Stimulated activated CD4-positive, alpha-beta T cell treated with anti-CD3 and anti-CD28 coated beads, TNF-alpha, amount 100 ng/mL, for 24 hours (primary cell): ENCODE measurements around the gene CCDC177.

Experiments used
- DNase-seq, 3 experiments: peaks; one replicate each; pipeline ENCODE4 v3.0.0-alpha.2; 2020; ENCODE audit warnings: low read depth in 3 of 3

The CCDC177 gene

DNA sequence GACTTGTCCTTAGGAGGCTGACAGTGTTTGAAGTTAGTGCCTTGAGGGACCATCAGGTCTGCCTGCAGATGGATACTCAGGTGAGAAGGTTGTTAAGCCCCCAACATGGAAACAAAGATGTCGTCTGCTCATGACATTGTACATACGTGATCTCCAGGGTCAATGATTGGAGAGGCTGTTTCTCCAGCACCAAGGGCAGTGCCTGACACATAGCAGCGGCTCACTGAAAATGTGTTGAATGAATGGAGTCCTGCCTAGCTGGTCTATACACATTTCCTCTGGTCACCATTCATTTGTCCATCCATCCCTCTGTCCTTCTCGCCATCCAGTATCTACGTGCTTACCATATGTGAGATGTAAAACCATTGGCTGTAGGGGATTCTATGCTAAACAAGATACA, 7.1 kb downstream of the CCDC177 start:
- no peak for DNase-seq

DNA sequence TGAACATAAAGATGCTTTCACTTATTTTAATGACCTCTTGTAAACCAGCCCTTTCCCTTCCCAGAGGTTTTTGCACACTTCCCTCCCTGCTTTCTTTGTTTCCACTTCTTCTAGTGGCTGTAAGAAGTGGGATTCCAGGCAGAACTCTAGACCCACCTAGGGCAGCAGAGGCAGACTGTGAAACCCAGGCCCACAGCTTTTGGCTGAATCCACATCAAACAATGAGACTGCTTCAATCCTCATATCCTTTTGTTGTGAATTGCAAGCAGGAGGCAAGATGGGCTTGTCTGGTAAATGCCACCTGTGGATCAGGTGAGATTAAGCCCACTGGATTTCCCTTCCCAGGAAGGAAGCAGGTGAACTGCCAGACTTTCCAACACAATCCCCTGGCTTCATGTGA, 12.8 kb downstream of the CCDC177 start:
- DNase-seq: no peak

DNA sequence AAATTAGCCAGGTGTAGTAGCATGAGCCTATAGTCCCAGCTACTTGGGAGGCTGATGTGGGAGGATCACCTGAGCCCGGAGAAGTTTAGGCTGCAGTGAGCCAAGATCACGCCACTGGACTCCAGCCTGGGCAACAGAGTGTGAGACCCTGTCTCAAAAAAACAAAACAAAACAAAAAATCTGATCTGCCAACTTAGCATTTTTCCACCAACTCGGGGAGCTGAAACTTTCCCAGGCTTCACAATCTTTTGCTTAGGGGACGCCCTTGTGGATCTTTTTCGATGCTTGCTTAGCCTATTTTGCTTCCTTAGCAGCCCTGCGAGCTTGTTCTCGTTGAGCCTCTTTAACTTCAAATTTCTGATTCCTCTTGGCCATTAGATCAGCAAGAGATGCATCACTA, 13.8 kb downstream of the CCDC177 start:
- DNase-seq: no peak

DNA sequence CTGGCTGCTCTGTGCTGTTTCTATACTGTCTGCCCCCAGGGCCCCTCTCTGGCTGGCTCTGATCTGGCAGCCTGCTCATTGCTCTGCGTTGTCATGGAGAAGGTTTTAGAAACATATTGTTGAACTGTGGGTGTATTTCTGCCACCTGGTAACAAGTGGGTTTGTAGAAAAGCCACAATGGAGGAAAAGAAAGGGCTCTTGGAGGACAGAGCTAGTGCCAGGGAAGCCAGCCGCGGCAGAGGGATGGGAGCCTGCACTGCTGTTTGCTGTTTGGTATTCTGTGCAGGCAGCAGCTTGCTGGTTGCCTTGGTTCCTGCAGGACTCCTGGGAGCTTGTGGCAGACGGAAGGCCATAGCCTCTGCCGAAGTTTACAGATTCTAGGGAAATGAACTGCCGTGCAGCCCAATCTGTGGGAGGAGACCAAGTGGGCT, 15.1 kb downstream of the CCDC177 start:
- no peak for DNase-seq

DNA sequence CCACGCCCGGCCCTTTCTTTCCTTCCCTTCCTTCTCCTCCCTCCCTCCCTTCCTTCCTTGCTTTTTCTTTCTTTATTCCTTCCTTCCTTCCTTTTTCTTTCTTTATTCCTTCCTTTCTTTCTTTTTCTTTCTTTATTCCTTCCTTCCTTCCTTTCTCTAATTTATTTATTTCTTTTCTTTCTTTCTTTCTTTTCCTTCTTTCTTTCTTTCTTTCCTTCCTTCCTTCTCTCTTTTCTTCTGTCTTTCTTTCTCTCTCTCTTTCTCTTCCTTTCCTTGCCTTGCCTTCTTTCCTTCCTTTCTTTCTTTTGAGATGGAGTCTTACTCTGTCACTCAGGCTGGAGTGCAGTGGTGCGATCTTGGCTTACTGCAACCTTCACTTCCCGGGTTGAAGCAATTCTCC, 15.9 kb downstream of the CCDC177 start:
- no peak for DNase-seq

DNA sequence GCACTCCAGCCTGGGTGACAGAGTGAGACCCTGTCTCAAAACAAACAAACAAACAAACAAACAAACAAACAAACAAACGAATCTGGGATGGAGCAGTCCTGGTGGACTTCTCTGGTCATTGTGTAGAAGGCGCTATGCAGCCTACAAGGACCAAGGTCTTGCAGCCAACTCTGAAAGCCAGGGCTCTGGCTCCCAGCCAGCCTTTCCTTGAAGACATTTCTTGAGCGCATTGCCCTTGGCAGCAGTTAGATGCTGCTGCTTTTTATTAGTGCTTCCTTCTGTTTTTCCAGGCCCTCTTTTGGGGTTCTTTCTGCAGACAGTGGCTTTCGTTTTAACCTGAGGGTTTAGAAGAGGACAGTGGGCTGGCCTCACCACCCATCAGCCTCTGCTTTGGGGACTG, 20.2 kb downstream of the CCDC177 start:
- DNase-seq: no peak

DNA sequence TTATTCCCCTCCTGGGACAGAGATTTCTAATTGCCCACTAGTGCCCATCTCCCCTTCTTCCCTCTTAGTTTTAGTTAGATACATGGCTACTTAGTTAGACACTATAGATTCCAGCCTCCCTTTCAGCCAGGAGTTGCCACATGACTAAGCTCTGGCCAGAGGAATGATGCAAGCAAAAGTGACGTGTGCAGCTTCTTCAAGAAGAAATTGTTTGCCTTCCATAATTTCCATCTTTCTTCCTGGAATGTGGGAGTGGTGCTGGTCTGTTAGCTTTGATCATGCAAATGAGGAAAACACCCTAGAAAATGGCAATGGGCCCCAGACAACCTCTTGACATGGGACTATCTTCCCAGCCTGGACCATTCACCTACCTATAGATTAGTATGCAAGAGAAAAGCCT, 21.4 kb downstream of the CCDC177 start:
- DNase-seq: no peak

DNA sequence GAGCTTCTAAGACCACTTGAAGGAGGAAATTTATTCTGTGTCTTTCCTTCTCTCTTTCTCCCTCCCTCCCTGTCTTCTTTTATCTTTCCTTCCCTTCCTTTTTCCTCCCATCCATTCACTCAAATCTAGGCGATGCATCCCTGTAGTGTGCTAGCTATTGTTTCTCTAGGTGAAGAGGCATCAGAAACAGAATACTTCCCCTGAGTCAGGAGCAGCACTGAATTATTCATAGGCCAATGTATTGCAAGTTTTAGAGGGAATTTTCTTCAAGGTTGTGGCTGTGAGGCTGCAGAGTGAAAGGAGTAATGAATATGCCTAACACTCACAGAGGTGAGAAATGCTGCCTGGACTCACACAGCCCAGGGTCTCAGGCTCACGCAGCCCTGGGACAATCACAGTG, 23.2 kb downstream of the CCDC177 start:
- DNase-seq: no peak

DNA sequence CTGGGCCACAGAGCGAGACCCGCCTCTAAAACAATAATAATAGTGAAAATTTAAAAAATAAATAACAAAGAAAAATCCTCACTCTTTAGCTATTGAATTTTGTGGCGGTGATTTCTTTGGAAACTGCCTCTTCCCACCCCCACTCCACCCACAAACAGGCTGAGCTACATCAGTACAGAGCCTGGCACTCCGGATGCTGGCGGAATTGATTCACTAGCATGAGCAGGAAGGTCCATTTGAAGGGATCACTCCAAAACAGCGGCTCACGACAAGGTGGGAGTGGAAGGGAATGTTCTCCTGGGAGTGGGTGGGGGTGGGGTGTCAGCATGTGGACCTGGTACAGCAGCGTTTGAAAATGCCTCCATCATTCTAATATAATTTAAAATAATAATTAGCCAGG, 26.1 kb downstream of the CCDC177 start:
- no peak for DNase-seq

DNA sequence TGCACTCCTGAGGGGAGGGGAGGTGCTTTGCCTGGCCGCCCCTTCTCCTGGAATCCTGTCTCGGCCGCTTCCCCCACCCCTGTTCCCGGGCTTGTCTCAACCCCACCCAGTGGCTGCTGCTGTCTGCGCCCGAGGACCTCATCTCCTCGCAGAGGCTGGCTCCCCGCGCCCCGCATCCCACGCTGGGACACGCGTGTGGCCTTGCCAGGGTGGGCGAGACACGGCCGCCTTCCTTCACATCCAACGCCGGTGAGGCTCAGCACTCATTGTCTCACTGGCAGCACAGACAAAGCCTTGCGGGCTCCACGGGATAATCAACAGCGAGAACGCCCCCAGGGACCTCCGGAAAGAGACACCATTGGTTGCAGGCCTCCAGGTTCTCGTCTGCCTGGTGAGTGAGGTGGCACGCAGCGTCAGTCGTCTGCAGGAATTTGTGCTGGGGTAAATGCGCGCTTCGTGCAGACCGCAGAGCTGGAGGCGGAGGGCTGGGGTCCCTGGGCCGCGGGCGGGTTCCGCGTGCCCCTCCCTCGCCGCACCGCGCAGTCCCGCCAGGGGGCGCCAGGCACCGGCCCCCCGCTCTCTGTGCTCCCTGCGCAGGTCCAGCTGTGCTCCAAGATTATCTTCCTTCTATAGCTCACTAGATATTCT, 26.8 kb downstream of the CCDC177 start:
- DNase-seq: peak in 1 of 3 experiments; percentile 31

DNA sequence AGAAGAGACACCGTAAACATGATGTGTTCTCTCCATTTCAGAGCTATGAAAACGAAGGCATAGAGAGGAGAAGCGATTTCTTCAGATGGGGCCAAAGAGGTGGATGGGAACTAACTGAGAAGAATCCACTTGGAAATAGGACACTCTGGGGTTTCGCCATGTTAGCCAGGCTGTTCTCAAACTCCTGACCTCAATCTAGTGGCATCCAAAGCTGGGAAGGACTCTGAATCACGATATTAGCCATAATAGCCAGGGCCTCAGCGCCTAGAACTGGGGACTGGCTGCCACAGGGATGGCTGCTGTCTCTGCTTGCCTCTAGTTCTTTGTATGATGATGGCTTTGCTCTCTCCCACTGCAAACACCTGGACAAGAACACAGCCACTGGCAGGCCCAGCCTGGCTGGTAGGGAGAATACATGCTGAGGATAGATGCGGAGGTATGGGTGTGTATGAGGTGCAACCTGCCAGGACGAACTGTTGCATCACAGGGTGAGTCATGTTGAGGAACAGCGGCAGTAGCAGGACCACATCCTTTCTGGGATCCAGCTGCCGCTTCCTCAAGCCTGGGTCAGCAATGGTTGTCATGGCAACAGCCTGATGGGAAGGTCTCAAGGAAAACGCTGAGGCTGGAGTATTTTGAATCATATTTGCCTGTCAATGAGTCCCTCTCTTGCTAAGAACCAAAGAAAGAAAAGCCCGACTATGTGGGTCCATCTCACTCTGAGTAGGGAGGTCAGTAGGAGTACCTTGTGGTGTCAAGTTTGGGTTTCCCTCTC, 31.1 kb downstream of the CCDC177 start:
- peak in 1 of 3 experiments; percentile 30 for DNase-seq

DNA sequence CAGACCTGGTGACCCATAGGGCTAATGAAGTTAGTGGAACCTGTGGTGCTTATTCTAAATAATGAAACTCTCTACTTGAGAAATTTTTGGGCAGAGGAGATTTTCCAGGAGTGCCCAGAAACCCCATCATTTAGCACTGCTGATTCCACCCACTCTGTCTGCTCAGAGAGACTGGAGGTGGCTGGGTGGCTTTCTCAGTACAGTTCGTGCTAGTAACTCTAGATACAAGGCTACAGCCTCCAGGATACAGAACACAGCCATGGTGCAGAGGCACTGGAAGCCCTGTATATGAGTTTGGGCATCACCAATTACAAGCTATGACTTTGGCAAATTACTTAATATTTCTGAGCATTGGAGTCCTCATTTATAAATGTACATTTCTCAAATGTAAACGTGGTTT, 32.4 kb downstream of the CCDC177 start:
- DNase-seq: no peak

DNA sequence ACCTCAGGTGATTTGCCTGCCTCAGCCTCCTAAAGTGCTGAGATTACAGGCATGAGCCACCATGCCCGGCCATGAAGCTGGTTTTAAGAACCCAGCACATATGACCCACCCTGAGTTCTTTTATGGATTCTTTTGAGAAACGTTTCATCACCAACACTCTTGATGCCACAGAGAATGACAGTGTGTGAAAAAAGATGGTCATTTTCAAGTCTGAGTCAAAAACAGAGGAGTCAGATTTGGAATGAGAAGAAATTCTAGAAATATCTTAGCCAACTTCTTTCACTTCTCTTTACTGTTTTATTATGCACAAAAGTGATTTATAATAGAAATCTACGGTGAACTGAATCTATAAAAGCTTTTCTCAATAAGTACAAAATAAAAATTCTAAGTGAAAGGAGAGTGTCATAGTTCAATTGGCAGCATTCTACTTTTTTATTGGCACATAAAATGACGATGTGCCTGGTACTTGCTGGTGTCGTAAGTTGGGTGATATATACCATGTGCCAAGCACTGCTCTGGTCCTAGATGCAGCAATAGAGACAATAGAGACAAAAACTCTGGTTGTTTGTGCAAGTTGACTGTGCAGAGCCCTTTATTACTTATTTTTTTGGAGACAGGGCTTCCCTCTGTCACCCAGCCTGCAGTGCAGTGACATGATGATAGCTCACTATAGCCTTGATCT, 33.9 kb downstream of the CCDC177 start:
- no peak for DNase-seq

DNA sequence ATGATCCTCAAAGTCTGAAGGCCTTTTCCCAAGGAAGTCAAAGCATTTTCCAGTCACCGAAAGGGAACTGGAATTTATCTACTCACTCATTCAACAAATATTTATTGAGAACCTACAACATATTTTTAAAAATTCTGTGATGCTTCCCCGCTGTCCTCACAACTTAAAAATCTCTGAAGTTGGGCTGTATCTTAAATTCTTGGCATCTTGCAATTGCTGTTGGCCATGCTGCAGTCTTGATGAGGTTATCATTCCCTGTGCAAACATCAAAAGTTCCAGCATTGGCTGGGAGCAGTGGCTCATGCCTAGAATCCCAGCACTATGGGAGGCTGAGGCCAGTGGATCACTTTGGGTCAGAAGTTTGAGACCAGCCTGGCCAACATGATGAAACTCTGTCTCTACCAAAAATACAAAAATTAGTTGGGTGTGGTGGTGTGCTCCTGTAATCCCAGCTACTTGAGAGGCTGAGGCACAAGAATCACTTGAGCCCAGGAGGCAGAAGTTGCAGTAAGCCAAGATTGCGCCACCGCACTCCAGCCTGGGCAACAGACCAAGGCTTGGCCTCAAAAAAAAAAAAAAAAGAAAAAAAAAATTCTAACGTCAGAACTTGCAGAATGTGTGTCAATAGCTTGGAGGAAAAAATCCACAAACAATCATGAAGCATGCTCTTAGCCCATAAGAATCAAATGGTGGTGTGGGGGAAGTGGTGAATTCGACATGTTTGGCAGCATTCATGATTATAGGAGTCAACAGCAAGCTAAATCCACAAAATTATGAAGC, 34.9 kb downstream of the CCDC177 start:
- no peak for DNase-seq

DNA sequence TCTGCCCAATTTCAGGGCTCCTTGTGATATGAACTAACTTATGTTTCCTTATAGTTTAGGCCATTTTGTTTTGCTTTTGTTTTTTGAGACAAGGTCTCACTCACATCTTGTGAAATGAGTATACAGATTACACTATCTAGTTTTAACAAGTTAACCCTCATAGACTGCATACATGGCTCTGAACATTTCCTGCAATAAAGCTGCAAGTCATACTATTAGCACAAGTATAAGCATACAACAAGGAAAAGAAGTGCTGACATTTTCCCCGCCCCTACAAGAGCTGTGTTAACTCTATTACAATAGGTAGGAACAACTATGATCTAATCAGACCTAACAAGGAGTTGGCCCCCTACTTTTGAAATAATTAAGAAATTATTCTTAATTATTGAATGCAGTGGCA, 35.9 kb downstream of the CCDC177 start:
- no peak for DNase-seq

DNA sequence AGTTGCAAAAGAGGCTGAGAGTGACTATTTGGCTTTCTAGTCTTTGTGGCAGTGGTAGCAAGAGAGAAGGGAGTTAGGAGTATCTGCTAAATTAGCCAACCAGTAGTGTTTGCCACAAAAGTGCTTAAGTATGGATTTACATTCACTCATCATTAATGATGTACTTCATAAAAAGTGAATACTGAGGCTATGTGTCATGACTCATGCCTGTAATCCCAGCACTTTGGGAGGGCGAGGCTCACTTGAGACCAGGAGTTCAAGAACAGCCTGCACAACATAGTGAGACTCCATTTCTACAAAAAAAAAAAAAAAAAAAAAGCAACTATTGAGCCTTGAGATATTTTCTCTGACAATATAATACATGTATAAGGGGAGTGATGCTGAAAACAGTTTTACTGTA, 36.8 kb downstream of the CCDC177 start:
- no peak for DNase-seq

DNA sequence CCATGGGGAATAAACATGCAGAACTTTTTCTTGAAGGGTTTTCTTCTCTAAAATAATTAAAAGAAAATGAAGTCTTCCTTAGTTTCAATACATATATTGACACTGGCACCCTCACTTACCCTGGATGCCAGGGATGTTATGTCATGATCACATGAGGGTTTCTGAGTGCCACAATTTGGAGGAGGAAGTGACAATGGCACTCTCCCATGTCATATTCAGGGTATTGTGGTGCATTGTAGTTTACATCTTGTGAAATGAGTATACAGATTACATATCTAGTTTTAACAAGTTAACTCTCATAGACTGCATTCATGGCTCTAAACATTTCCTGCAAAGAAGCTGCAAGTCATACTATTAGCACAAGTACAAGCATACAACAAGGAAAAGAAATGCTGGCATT, 37.7 kb downstream of the CCDC177 start:
- no peak for DNase-seq

DNA sequence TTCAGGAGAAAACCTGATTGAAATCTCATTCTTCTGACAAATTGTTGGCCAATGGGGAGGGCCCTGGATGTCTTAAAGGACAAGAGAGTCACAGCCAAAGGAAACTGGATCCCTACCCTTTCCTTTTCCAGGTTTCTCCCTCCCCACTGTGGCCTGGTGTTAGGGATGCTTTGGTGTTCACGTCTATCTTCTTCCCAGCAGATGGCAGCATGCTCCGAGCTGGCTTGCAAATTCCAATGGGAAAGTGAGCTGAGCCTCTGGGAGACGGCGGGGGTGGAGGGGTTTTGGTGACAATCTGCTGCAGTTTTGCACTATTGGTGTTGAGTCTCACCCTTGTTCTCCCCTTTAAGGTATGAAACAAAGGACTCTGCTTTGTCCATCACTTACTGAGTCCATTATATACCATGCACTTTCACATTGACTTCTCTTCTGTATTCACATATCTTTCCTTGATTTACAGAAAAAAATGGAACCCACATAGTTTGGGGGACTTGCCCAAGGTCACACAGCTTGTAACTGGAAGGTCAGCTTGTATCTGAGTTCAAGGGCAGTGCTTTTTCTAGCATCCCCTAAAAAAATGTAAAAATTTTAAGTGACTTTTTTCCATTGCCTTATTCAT, 39.3 kb downstream of the CCDC177 start:
- DNase-seq: no peak

DNA sequence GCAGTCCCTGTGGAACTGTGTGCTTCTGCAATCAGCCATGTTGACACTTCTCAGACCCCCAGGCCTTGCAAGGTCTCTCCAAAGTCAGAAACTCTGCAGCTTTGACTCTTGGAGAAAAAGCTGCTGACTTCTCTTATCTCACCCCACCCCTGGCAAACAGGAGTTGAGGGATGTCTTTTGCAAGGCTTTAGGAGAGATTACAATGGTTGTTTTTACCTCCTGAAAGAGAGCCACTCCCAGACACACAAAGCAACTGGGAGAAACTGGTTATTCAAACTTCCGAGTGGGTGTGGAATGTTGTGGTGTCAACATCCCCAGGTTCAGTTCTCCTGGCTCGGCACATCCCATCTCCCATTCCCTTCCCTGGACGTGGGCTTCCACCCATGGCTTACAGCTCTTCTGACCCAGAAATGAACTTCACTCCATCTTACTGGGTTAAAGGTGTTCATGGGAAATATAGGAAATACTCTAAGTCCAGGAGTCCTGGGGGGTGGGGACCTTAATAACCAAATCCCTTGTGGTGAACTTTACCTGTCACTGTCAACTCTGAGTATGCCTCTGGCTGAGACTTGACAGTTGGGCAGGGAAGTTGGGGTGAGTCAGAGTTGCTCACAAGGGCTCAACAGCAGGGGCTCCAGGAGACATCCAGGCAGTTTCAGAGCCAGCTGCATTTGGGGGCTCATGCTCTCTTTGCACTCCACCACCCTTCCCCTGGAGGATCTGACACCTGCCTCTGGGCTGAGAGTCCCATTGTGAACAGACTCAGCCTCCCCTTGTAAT, 41.9 kb downstream of the CCDC177 start:
- DNase-seq: no peak

DNA sequence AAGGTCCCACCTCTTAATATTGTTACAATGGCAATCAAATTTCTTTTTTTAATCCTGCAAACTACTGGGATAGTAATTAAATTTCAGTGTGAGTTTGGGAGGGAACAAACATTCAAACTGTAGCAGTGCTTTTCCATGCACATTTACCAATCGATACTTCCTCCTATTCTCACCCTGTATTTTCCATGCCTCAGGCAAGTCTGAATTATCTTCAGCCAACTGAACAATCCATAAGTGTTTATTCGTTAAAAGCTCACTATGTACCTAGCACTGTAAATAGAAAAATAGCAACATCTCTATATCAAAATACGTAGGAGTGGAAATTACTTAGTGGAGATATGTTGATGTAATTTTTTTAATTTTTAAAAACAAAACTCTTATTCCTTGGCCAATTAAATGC, 43.5 kb downstream of the CCDC177 start:
- DNase-seq: no peak

DNA sequence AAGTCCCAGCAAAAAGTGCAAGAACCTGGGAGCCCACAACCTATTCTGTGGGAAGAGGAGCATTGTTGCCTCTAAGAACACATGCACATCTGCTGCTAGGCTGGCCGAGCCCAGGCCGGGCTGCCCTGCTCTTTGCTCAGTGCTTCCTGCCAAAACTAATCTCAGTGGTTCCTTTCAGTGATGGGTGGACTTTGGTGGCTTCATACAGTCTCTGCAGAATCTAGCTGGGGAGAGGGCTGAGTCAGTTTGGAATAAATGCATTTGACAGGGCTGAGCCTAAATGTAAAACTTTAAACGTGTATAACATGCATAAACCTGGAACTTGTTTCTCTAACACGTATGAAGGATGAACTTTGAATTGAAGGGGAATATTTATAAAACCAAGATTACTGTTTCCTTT, 44.6 kb downstream of the CCDC177 start:
- no peak for DNase-seq
